Heart left ventricle (tissue), 16 donors: ENCODE measurements around the gene NHERF1. TPM values are rescaled to one million over a fixed set of nuclear protein-coding genes. Genes with fewer than 3 reads are reported as not detected.
A peak's percentile ranks its signal among the peaks of the same experiment; 100 is the strongest.

Experiments
- ATAC-seq, 4 donors: fragments of 200-7000 bp; cut with Tn5 transposase; one replicate each; pipeline ENCODE4 v1.9.1; 2020 to 2022; ENCODE audit warnings: moderate library complexity in 4 of 4, mild to moderate bottlenecking in 3 of 4, moderate number of reproducible peaks in 1 of 4
- DNase-seq, 5 donors: peaks; one replicate each; pipeline ENCODE4 v3.0.0-alpha.2; 2020
- H3K27ac ChIP-seq, 12 donors: fragments of 200-600 bp; sonication (generic) in 4 of 12; one replicate each; pipeline versions ENCODE4 v1.5.0 to v1.8.0; 2016 to 2022; ENCODE audit warnings: mild to moderate bottlenecking in 2 of 12
- H3K27me3 ChIP-seq, 9 donors: fragments of 200-600 bp; sonication (generic) in 2 of 9; one replicate each; pipeline versions ENCODE4 v1.5.1 to v1.8.0; 2016 to 2022; ENCODE audit warnings: mild to moderate bottlenecking in 3 of 9
- H3K36me3 ChIP-seq, 9 donors: fragments of 200-600 bp; sonication (generic) in 2 of 9; one replicate each; pipeline versions ENCODE4 v1.5.0 to v1.8.0; 2018 to 2022; ENCODE audit warnings: mild to moderate bottlenecking in 2 of 9
- H3K4me1 ChIP-seq, 12 donors: fragments of 200-600 bp; sonication (generic) in 4 of 12; one replicate each; pipeline versions ENCODE4 v1.5.0 to v1.8.0; 2016 to 2022; ENCODE audit warnings: mild to moderate bottlenecking in 3 of 12
- H3K4me3 ChIP-seq, 12 donors: fragments of 200-600 bp; sonication (generic) in 4 of 12; one replicate each; pipeline versions ENCODE4 v1.5.0 to v1.8.0; 2017 to 2022; ENCODE audit warnings: mild to moderate bottlenecking in 9 of 12, moderate library complexity in 4 of 12
- H3K9me3 ChIP-seq, 12 donors: fragments of 200-600 bp; sonication (generic) in 4 of 12; one replicate each; pipeline versions ENCODE4 v1.5.0 to v1.8.0; 2016 to 2022; ENCODE audit warnings: mild to moderate bottlenecking in 1 of 12
- POLR2A ChIP-seq, 2 donors: fragments of 450-650 bp; IDR thresholded peaks; one replicate each; pipeline ENCODE4 v1.6.1; 2017; ENCODE audit warnings: antibody characterized with exemption in 2 of 2, mild to moderate bottlenecking in 2 of 2, moderate library complexity in 2 of 2
- WGBS, 4 donors: extraction: QIAGEN DNeasy Blood & Tissue Kit in 2 of 4; methylation state at CpG; one replicate each; pipeline versions ENCODE4 v1.1.5 to v1.1.7; 2013 to 2018; 5-methylcytosine and 5-hydroxymethylcytosine counted together
- intact Hi-C, 10 donors: fragments of 100-400 bp; cut with DNase I; formaldehyde crosslinking; loops; one replicate each; pipeline versions ENCODE4 v1.11.1 to v1.14.2; 2022
- microRNA-seq, 4 donors: library from miRNA; unstranded; fragments of <30 nt; microRNA quantifications; one replicate each; pipeline versions ENCODE4 to v1.2.0, GENCODE V29; 2017 to 2020
- polyA plus RNA-seq, 2 donors: library from polyadenylated mRNA; stranded (reverse); fragments of 200-250 nt; gene quantifications; one replicate each; pipeline ENCODE4 v1.2.3, GENCODE V29; 2013
- total RNA-seq, 9 donors: library from RNA; depleted of rRNA in 2 of 9; stranded (reverse); fragments of >200 nt in 2 of 9; fragmentation: NEBNext Ultra II Directional in 3 of 9; extraction: Animal tissue kit (Norgen Biotek cat#: 25700) in 3 of 9; gene quantifications; one replicate each; pipeline versions ENCODE4 v1.1.0 to v1.2.4, GENCODE V29; 2016 to 2023
- TF ChIP-seq, protein P1 (sequence below), 12 donors: fragments of 200-600 bp; sonication (generic) in 4 of 12; IDR thresholded peaks; one replicate each; pipeline versions ENCODE4 v1.5.0 to v1.8.0; 2018 to 2022; ENCODE audit warnings: antibody characterized with exemption in 12 of 12, mild to moderate bottlenecking in 5 of 12
- donor health status: ischemic (EF 13 %, LVEDD 7.1; RV severe dilation, severe dysfunction).
- donor health status: healthy with polysubstance abuse.
- donor health status: DM: no; HTN: yes; CAD: no.
- donor health status: DM: no; HTN: no; CAD: no.
- donor health status: ischemic (EF 25% LVEDD 6.9; RV normal size, moderate dysfunction).
- donor health status: ischemic (EF 25% LVEDD 5.7; RV mildly dilated, moderate dysfunction).
- donor health status: healthy.
- donor health status: DM: yes; HTN: yes; CAD: no.
- donor health status: ischemic (EF 35%, LVEDD 5.7; RV mildly dilated, moderate dysfunction).
- donor health status: nonischemic (EF 11% LVEDD 7.7; RV severe dilation, severe dysfunction).
- donor health status: DM: yes; HTN: yes; CAD: no.
- donor health status: PGD.
- donor health status: ischemic (EF 29% LVEDD 5.4; RV normal size, mild dysfunction).
- donor health status: nonischemic (EF 23%, LVEDD 6.1; RV moderate dilation, normal function).

The NHERF1 gene
- total and polyA plus RNA-seq, 11 donors: 7.5 to 42.2 (median 19.2) TPM

DNA sequence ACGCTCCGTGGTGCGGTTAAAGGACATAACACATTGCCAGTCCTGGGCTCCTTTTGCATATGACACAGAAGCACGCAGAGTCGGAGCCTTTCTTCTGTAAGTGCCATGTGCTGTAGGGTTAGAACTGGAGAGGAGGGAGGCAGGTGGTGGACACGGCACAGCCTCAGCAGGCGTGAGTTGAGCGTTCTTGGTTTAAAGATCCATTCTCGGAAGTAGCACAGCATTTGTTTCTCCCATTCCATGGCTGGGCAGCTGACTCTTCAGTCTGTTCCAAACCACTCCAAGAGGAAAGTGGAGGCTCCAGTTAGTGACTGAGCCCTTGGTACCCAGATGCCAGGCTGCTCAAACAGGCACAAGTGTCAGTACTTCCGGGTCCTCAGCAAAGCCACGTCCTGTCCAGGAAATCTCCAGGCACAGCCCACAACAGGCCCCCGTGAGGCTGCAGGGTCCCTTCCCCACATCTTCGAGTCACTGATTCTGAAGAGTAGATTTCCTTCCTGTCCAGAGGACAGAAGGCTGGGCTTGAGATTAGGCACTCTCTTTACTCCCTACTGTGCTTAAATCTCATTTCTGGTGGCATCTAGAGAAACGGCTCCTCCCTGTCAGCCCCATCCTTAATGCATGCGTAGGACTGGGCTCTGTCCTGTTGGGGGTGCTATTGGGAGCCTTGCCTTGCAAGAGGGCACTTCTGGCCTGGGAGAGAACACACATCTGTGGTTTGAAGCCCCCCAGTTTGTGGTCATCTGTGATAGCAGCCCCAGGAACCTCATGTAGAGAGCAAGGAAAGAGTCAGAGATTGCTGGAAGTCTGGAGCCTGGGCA lies 67.3 kb downstream of the NHERF1 start:
- DNase-seq (no peak), ATAC-seq (no peak)
- H3K36me3 ChIP-seq: peaks cover 0 to 46% (median 12%) of the 10 kb centered on the region in 9 donors
- H3K4me1 ChIP-seq: peaks cover 0 to 35% (median 14%) of the 10 kb centered on the region in 12 donors
- no peak overlapping the region for H3K27ac ChIP-seq
- H3K9me3 ChIP-seq: no peaks in the 10 kb centered on the region
- no peak overlapping the region for H3K4me3 ChIP-seq
- intact Hi-C loops: loop anchor here in 1 of 10 donors (10.0 kb wide), 1 partner anchor 219 kb away; no protein-coding TSS in a partner anchor
- 79 to 84% (median 83%) methylated on average over 15 of the region's 15 CpGs for WGBS, 4 donors
- TF ChIP-seq, protein P1, sequence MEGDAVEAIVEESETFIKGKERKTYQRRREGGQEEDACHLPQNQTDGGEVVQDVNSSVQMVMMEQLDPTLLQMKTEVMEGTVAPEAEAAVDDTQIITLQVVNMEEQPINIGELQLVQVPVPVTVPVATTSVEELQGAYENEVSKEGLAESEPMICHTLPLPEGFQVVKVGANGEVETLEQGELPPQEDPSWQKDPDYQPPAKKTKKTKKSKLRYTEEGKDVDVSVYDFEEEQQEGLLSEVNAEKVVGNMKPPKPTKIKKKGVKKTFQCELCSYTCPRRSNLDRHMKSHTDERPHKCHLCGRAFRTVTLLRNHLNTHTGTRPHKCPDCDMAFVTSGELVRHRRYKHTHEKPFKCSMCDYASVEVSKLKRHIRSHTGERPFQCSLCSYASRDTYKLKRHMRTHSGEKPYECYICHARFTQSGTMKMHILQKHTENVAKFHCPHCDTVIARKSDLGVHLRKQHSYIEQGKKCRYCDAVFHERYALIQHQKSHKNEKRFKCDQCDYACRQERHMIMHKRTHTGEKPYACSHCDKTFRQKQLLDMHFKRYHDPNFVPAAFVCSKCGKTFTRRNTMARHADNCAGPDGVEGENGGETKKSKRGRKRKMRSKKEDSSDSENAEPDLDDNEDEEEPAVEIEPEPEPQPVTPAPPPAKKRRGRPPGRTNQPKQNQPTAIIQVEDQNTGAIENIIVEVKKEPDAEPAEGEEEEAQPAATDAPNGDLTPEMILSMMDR (IDR thresholded peaks at IDR 0.05): peak in 2 of 12 donors; percentile 5 to 8
- no peak for TF ChIP-seq POLR2A (IDR thresholded peaks at IDR 0.05)
- no peaks in the 10 kb centered on the region for H3K27me3 ChIP-seq

GRCh38 chr17:74816905-74817620 lies 68.6 kb downstream of the NHERF1 start:
- Histone ChIP-seq H3K4me1 (peaks cover 0 to 24% (median 13%) of the 10 kb centered on the region in 12 donors), H3K4me3 (no peak overlapping the region), H3K27ac (no peak overlapping the region), H3K36me3 (peaks cover 0 to 52% (median 12%) of the 10 kb centered on the region in 9 donors), H3K27me3 (no peaks in the 10 kb centered on the region), H3K9me3 (no peaks in the 10 kb centered on the region)
- ATAC-seq (no peak), DNase-seq (no peak)
- 88 to 91% (median 89%) methylated on average over 18 of the region's 18 CpGs for WGBS, 4 donors
- no peak for TF ChIP-seq POLR2A (IDR thresholded peaks at IDR 0.05)
- TF ChIP-seq, protein P1 (IDR thresholded peaks at IDR 0.05): no peak
- intact Hi-C loops: loop anchor here in 1 of 10 donors (10.0 kb wide), 1 partner anchor 218 kb away; no protein-coding TSS in a partner anchor

DNA sequence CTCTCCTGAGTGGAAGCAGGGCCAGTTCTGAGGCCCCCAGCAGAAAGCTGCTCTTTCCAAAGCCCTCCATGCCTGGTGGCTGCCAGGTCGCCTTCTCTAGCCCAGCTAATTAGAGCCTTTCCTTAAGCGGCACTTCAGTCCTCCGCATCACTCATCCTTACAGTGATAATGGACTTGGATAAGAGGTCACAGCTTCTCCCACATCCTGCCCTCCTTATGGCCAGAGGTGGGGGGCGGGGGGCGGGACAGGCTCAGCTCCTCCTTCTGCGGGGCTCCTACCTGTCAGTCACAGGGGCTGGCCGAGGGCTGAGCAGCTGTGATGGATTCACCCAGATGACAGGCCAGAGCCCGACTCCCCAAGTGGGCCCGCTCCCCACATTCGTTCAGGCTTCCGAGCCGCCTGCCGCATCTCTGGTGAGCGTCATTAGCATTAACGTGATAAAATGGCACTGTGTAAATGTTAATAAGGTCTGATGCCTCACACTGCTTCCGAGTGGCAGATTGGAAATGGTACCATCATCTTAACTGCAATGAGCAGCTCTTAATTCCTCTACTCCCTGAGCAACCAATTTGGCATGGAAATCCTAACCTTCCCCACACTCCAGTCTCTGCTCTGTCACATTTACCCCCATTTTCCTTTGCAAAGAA lies 70.0 kb downstream of the NHERF1 start:
- Histone ChIP-seq H3K27me3 (no peaks in the 10 kb centered on the region), H3K27ac (no peak overlapping the region), H3K4me3 (no peak overlapping the region), H3K9me3 (no peaks in the 10 kb centered on the region), H3K4me1 (peaks cover 0 to 11% (median 5%) of the 10 kb centered on the region in 12 donors), H3K36me3 (peaks cover 0 to 52% (median 12%) of the 10 kb centered on the region in 9 donors)
- WGBS, 4 donors: 91 to 97% (median 95%) methylated on average over 16 of the region's 16 CpGs
- ATAC-seq (no peak), DNase-seq (no peak)
- TF ChIP-seq POLR2A (IDR thresholded peaks at IDR 0.05): no peak
- TF ChIP-seq, protein P1 (IDR thresholded peaks at IDR 0.05): no peak
- intact Hi-C loops: loop anchor here in 1 of 10 donors (10.0 kb wide), 1 partner anchor 216 kb away; no protein-coding TSS in a partner anchor

Small RNA genes within 50 kb of the gene (microRNA-seq; reads per million reads assigned to microRNA genes)
- gene MIR3615: 13.9 to 28.7 (median 17.3) reads per million in 4 donors

Other genes starting within 250 kb of the NHERF1 start
- 1 to 10 TPM in 1 of 9 donors, under 1 TPM in 5, not detected in 3; 0.14 to 2.3 (median 0.21) TPM for gene CD300LB, start 217.2 kb upstream of the NHERF1 start, total RNA-seq
- gene CD300LB, start 217.2 kb upstream of the NHERF1 start, polyA plus RNA-seq: under 1 TPM in 1 of 2 donors, not detected in 1; 0.40 TPM
- 1 to 10 TPM in 2 of 9 donors, under 1 TPM in 4, not detected in 3; 0.31 to 5.0 (median 0.61) TPM for gene CD300C, start 202.5 kb upstream of the NHERF1 start, total RNA-seq
- gene CD300C, start 202.5 kb upstream of the NHERF1 start, polyA plus RNA-seq: under 1 TPM; 0.11 to 0.94 TPM
- gene CD300H, start 181.1 kb upstream of the NHERF1 start, total RNA-seq: 1 to 10 TPM in 1 of 9 donors, under 1 TPM in 2, not detected in 6; 0.60 to 1.5 (median 0.77) TPM
- under 1 TPM in 1 of 2 donors, not detected in 1; 0.30 TPM for gene CD300H, start 181.1 kb upstream of the NHERF1 start, polyA plus RNA-seq
- not detected for gene CD300LD, start 156.3 kb upstream of the NHERF1 start, total RNA-seq
- gene CD300LD, start 156.3 kb upstream of the NHERF1 start, polyA plus RNA-seq: not detected
- 1 to 10 TPM in 3 of 9 donors, under 1 TPM in 5, not detected in 1; 0.19 to 8.6 (median 0.46) TPM for gene CD300E, start 124.9 kb upstream of the NHERF1 start, total RNA-seq
- 1 to 10 TPM in 1 of 2 donors, under 1 TPM in 1; 0.30 to 1.1 TPM for gene CD300E, start 124.9 kb upstream of the NHERF1 start, polyA plus RNA-seq
- gene CD300LF, start 35.7 kb upstream of the NHERF1 start, total RNA-seq: 1 to 10 TPM in 2 of 9 donors, under 1 TPM in 5, not detected in 2; 0.20 to 7.0 (median 0.42) TPM
- under 1 TPM; 0.15 to 0.61 TPM for gene CD300LF, start 35.7 kb upstream of the NHERF1 start, polyA plus RNA-seq
- gene RAB37, start 11.4 kb upstream of the NHERF1 start, total RNA-seq: 1 to 10 TPM in 8 of 9 donors, under 1 TPM in 1; 0.76 to 3.6 (median 1.7) TPM
- 1 to 10 TPM in 1 of 2 donors, under 1 TPM in 1; 0.83 to 2.0 TPM for gene RAB37, start 11.4 kb upstream of the NHERF1 start, polyA plus RNA-seq
- gene NAT9, start 27.7 kb downstream of the NHERF1 start, total RNA-seq: 10 to 100 TPM in 7 of 9 donors, 1 to 10 TPM in 2; 7.9 to 22.9 (median 17.1) TPM
- gene NAT9, start 27.7 kb downstream of the NHERF1 start, polyA plus RNA-seq: 10 to 100 TPM; 18.2 to 36.6 TPM
- 1 to 10 TPM in 2 of 9 donors, under 1 TPM in 7; 0.09 to 3.1 (median 0.45) TPM for gene GRIN2C, start 111.3 kb downstream of the NHERF1 start, total RNA-seq
- gene GRIN2C, start 111.3 kb downstream of the NHERF1 start, polyA plus RNA-seq: under 1 TPM; 0.23 to 0.25 TPM
- gene FDXR, start 124.4 kb downstream of the NHERF1 start, total RNA-seq: 1 to 10 TPM; 2.5 to 8.7 (median 4.7) TPM
- 1 to 10 TPM; 3.7 to 5.5 TPM for gene FDXR, start 124.4 kb downstream of the NHERF1 start, polyA plus RNA-seq
- gene FADS6, start 145.0 kb downstream of the NHERF1 start, total RNA-seq: not detected
- gene FADS6, start 145.0 kb downstream of the NHERF1 start, polyA plus RNA-seq: not detected
- not detected for gene USH1G, start 174.6 kb downstream of the NHERF1 start, total RNA-seq
- gene USH1G, start 174.6 kb downstream of the NHERF1 start, polyA plus RNA-seq: not detected
- not detected for gene OTOP2, start 175.6 kb downstream of the NHERF1 start, total RNA-seq
- not detected for gene OTOP2, start 175.6 kb downstream of the NHERF1 start, polyA plus RNA-seq
- gene OTOP3, start 187.3 kb downstream of the NHERF1 start, total RNA-seq: not detected
- not detected for gene OTOP3, start 187.3 kb downstream of the NHERF1 start, polyA plus RNA-seq
- gene HID1, start 224.1 kb downstream of the NHERF1 start, total RNA-seq: 10 to 100 TPM in 4 of 9 donors, 1 to 10 TPM in 5; 5.7 to 15.7 (median 9.8) TPM
- 10 to 100 TPM in 1 of 2 donors, 1 to 10 TPM in 1; 6.7 to 10.7 TPM for gene HID1, start 224.1 kb downstream of the NHERF1 start, polyA plus RNA-seq
- 10 to 100 TPM; 13.0 to 56.4 (median 18.1) TPM for gene CDR2L, start 239.0 kb downstream of the NHERF1 start, total RNA-seq
- gene CDR2L, start 239.0 kb downstream of the NHERF1 start, polyA plus RNA-seq: 10 to 100 TPM; 13.6 to 19.1 TPM